Activated CD4-positive, alpha-beta T cell treated with anti-CD3 and anti-CD28 coated beads for 24 hours (primary cell): Measurements from ENCODE around the gene FAM53A.
"Not testable (repeated sequence)": the region's sequence is repeated elsewhere in the genome, so short reads cannot be mapped to it uniquely, and the experiment has no call there.

Experiments
- DNase-seq, 2 donors: peaks; one replicate each; pipeline ENCODE4 v3.0.0-alpha.2; 2020; ENCODE audit warnings: low read depth in 2 of 2

The FAM53A gene

GRCh38 chr4:1659104-1660043, 24.7 kb downstream of the FAM53A start:
- DNase-seq: no peak

- no peak for DNase-seq
These were observed 25.5 kb downstream of the FAM53A start for GRCh38 chr4:1658581-1658980.

DNA sequence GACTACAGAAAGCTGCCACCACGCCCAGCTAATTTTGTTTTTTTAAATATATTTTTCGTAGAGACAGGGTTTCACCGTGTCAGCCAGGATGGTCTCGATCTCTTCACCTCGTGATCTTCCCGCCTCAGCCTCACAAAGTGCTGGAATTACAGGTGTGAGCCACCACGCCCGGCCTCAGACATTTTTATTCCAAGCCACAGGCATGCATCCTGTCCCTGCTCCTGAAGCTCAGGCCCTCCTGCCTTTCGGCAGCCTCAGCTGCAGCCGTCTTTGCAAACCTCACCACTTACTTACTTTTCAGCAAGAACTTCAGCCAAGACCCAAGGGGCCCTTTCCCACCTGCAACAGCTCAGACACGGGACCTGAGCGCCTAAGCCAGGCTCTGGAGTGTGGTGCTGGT, 26.0 kb downstream of the FAM53A start:
- DNase-seq: no peak

DNA sequence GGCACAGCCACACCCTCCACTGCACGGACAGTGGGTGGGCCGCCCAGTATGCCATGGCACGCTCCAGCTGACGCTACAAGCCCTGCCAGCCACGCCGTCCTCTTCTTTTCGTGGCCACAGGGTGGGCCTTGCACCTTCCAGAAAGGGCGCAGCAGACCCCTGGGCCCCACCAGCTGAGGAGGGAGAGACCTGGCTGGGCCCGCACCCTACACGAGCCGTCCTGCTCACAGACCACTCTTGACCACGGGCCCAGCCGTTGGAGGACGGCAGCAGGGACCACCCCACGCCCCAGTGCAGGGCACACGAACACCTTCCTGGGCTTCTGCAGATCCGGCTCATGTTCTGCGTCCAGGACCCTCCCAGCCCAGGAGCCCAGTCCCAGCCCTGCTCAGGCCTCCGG, 27.1 kb downstream of the FAM53A start:
- no peak for DNase-seq

DNA sequence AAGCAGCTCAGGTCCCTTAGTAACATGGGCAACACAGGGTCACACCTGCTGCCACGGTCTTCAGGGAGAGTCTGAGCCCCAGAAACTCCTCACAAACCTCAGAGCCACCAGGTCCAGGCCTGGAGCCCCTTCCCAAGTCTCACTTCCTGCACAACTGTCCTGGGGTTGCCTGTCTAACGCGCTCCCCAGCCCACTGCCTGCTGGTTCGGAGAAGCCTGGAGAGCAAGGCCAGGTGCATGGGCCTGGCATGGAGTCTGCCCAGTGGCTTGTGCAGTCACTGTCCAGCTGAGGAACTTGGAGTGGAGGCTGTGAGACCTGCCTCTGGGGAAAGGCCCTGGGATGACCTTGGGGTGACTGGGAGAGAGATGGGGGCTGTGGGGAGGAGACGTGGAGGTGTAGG, 28.0 kb downstream of the FAM53A start:
- no peak for DNase-seq

DNA sequence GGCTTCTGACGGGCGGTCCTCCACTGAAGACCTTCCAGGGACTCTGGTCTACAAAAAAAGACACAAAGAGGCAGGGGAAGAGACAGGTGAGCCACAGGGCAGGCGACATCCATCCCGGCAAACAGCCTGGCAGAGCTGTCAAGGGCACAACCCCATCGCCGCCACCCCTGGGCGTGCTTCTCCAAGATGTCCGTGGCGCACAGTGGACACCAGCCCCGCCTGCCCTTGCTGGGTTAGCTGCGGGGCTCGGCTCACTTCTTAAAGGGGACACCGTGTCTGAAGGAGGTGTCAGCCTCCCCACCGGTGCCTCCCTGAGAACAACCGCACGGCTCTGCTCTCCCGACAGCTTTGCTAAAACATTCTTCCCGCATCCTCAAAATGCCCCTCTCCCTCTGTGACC, 28.4 kb downstream of the FAM53A start:
- no peak for DNase-seq

DNA sequence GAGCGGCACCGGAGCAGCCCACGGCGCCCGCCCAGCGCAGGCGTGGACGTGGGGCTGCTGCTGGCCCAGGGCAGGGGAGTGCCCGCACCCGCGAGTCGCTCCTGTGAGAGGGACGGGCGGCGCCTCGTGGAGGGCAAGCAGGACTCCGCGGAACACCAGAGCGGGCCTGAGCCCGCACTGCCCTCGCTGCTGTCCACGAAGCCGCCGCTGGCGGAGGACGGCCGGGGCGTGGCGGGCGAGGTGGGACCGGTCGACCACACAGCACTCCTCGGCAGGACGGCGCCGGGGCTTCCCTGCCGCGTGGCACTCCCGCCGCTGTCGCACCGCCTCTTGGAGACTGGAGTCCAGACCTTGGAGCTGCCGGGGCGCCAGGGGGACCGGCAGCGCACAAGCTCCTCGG, 29.0 kb downstream of the FAM53A start:
- no peak for DNase-seq

GRCh38 chr4:1654216-1654955, 29.7 kb downstream of the FAM53A start:
- DNase-seq: no peak

DNA sequence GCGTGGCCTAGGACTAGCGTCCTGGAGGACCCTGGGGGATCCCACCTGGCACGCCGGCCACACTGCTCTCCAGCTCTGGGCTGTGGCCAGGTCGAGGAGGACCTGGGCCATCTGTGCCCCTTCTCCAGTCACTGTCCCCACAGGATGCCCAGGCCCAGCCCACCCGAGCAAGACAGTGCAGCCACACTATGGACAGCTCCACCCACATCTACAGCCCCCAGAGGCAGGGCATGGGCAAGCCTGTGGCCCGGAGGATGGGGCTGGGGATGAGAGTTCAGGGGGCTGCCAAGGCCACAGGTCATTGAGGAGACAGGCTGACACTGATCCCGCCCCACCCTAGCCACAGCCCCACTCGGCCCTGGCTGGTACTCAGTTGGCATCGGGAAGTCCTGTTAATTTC, 30.3 kb downstream of the FAM53A start:
- DNase-seq: no peak

GRCh38 chr4:1652088-1652487, 32.0 kb downstream of the FAM53A start:
- no peak for DNase-seq

GRCh38 chr4:1651609-1652008, 32.5 kb downstream of the FAM53A start:
- DNase-seq: no peak

DNA sequence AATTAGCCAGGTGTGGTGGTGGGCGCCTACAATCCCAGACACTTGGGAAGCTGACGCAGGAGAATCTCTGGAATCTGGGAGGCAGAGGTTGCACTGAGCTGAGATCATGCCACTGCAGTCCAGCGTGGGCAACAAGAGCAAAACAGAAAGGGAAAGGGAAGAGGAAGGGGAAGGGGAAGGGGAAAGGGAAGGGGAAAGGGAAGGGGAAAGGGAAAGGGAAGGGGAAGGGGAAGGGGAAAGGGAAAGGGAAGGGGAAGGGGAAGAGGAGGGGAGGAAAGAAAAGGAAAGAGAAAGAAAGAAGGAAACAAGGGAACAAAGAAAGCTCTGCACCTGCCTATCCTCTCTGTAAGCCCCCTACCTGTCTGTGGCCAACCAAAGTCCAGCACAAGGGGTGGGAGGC, 35.2 kb downstream of the FAM53A start:
- DNase-seq: no peak

DNA sequence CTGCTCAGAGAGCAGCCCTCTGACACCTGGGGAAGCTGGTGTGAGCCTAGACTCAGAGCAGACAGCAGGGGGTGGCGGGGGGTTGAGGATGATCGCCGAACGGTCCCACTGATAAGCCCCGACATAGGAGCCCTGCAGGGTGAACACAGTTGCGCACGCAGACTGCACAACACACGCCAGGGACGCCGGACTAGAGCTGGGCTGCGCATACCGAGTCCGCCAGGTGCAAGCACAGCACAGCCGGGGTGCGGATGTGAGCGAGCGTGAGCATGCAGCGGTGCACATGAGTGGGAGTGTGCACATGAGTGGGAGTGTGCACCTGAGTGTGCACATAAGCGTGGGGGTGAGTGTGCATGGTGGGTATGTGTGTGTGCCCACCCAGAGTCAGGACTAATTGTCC, 36.7 kb downstream of the FAM53A start:
- DNase-seq: no peak

DNA sequence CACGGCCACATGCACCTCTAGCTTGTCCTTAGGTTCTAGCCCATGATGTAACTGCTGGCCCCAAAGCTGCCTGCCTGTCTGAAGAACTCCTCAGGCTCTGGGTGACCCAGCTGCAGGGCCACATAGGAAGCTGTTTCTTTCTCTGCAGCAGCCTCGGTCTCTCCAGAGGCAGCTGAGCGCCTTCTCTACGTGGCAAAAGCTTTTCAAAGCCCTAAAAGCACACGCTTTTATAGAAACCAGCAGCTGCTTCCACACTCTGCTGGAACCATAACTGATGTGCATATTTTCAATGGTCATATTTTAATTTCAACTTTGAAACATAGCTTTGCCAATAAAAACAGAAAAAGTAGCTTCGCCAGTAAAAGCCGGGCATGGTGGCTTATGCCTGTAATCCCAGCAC, 37.4 kb downstream of the FAM53A start:
- DNase-seq: no peak

DNA sequence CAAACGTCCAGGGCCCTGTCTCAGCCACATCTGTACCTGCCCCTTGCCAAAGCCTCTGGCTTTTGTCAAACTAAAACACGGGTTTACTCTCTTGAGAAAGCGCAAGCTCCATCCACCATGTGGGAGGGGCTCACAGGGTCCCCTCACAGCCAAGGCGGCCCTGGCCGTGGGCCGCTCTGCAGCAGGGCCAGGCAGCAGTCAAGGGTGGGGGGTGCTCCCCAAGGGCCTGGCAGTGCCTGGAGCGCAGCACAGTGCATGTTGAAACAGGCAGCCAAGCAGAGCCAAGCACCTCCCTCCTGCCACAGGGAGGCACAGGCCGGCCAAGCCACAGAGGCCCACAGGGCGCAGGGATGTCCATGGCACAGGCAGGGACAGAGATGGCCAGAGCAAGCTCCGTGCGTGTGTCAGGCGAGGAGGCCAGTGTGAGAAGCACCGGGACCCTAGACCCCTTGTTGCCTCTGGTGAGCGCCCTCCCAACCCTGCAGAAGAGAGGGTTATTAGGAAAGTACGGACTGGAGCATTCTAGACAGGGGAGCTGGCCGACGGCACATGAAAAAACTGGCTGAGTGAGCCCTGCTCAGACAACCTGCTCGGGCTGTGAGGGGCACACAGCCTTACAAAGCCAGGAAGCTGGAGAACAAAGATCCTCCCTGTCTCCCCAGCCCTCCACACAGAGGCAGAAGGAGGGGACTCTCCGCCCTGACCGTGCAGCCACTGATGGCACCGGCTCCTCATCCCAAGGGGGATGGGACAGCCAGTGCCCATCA, 39.0 kb downstream of the FAM53A start:
- no peak for DNase-seq

GRCh38 chr4:1643971-1644735, 40.0 kb downstream of the FAM53A start:
- DNase-seq: no peak

GRCh38 chr4:1642196-1642951, 41.7 kb downstream of the FAM53A start:
- no peak for DNase-seq

- no peak for DNase-seq
These were observed 42.4 kb downstream of the FAM53A start for GRCh38 chr4:1641671-1642070.

- DNase-seq: not testable (repeated sequence)
These were observed 43.2 kb downstream of the FAM53A start for GRCh38 chr4:1640716-1641503.

DNA sequence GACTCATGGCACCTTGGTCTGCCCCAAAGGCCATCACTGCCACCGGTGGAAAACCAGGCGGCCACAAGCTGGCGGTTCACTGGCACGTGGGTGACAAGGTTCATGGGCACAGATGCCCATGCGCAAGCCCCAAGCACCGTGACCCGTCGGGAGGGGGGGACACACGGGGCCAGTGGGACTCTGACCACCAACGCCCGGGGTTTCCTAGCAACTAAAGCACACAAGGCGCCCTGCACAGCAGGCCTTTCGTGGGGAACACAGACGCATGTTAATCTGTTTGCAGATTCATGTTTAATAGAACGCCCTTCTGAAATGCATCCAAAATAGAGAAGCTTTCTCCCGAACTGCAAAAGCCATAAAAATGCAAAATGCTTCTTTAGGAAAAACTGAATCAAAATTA, 43.9 kb downstream of the FAM53A start:
- no peak for DNase-seq
